Neuronal stem cell (in vitro differentiated cells): ENCODE data around the gene OTOF.
A peak's percentile ranks its signal among the peaks of the same experiment; 100 is the strongest.

Experiments used
- DNase-seq: peaks from one replicate; pipeline ENCODE4 v3.0.0-alpha.2; 2013; ENCODE audit warnings: low spot score
- H2AFZ ChIP-seq: one replicate; pipeline ENCODE4 v1.6.1; 2013; ENCODE audit warnings: mild to moderate bottlenecking, low read length, inconsistent platforms
- H2AK5ac ChIP-seq: 2 replicates; pipeline ENCODE4 v1.6.1; 2013; ENCODE audit warnings: low read depth, mild to moderate bottlenecking, inconsistent platforms, low read length, moderate library complexity, mixed read lengths
- H2BK120ac ChIP-seq: 2 replicates; pipeline ENCODE4 v1.6.1; 2013; ENCODE audit warnings: low read depth, mild to moderate bottlenecking, inconsistent platforms, low read length, moderate library complexity, mixed read lengths
- H2BK12ac ChIP-seq: one replicate; pipeline ENCODE4 v1.6.1; 2013; ENCODE audit warnings: low read length, inconsistent platforms
- H2BK15ac ChIP-seq: 2 replicates; pipeline ENCODE4 v1.6.1; 2013; ENCODE audit warnings: mild to moderate bottlenecking, low read length, inconsistent platforms, mixed read lengths
- H2BK5ac ChIP-seq: one replicate; pipeline ENCODE4 v1.6.1; 2013; ENCODE audit warnings: inconsistent platforms, mild to moderate bottlenecking, low read length, moderate library complexity
- H3K14ac ChIP-seq: one replicate; pipeline ENCODE4 v1.6.1; 2013; ENCODE audit warnings: low read length, inconsistent platforms
- H3K18ac ChIP-seq: 2 replicates; pipeline ENCODE4 v1.6.1; 2013; ENCODE audit warnings: low read length, inconsistent platforms
- H3K23ac ChIP-seq: 2 replicates; pipeline ENCODE4 v1.6.1; 2013; ENCODE audit warnings: low read depth, mild to moderate bottlenecking, mixed read lengths, low read length, inconsistent platforms; ENCODE audit not compliant: poor library complexity
- H3K27ac ChIP-seq: replicated peaks from 3 replicates; pipeline ENCODE4 v1.5.1; 2013; ENCODE audit warnings: low read length, inconsistent platforms
- H3K27me3 ChIP-seq, 3 experiments: 2 replicates each; pipeline ENCODE4 v1.6.1; 2013; ENCODE audit warnings: low read length in 3 of 3, mild to moderate bottlenecking in 2 of 3, inconsistent platforms in 1 of 3, low read depth in 1 of 3, mixed read lengths in 1 of 3, moderate library complexity in 1 of 3; ENCODE audit not compliant: control insufficient read depth in 3 of 3, insufficient read depth in 3 of 3
- H3K36me3 ChIP-seq, 2 donors: replicated peaks in 1 of 2; 2 replicates each; pipeline ENCODE4 v1.6.1; 2013; ENCODE audit warnings: low read length in 2 of 2; ENCODE audit not compliant: control insufficient read depth in 2 of 2, insufficient read depth in 2 of 2
- H3K4ac ChIP-seq: 2 replicates; pipeline ENCODE4 v1.6.1; 2013; ENCODE audit warnings: inconsistent platforms, mild to moderate bottlenecking, low read length, moderate library complexity
- H3K4me1 ChIP-seq, 2 donors: 1 replicate in 1 of 2; 2 replicates in 1 of 2; pipeline ENCODE4 v1.6.1; 2013; ENCODE audit warnings: low read length in 2 of 2, low read depth in 1 of 2; ENCODE audit not compliant: control insufficient read depth in 2 of 2, insufficient read depth in 1 of 2
- H3K4me2 ChIP-seq: one replicate; pipeline ENCODE4 v1.6.1; 2013; ENCODE audit warnings: mild to moderate bottlenecking, low read length, inconsistent platforms; ENCODE audit not compliant: insufficient read depth, poor library complexity, severe bottlenecking
- H3K4me3 ChIP-seq, 2 donors: 2 replicates each; pipeline ENCODE4 v1.5.1; 2013; ENCODE audit warnings: low read length in 2 of 2, mild to moderate bottlenecking in 2 of 2, inconsistent platforms in 1 of 2, moderate library complexity in 1 of 2
- H3K79me1 ChIP-seq: one replicate; pipeline ENCODE4 v1.6.1; 2013; ENCODE audit warnings: low read depth, mild to moderate bottlenecking, inconsistent platforms, low read length, moderate library complexity
- H3K9ac ChIP-seq: one replicate; pipeline ENCODE4 v1.6.1; 2013; ENCODE audit warnings: mild to moderate bottlenecking, low read depth, low read length, inconsistent platforms; ENCODE audit not compliant: poor library complexity
- H3K9me3 ChIP-seq, 2 donors: replicated peaks in 1 of 2; 2 replicates each; pipeline versions ENCODE3 to v1.6.1; 2013; ENCODE audit warnings: low read length in 2 of 2, mild to moderate bottlenecking in 2 of 2, inconsistent platforms in 1 of 2, low read depth in 1 of 2, mixed read lengths in 1 of 2, moderate library complexity in 1 of 2; ENCODE audit not compliant: control insufficient read depth in 2 of 2, insufficient read depth in 1 of 2
- H4K8ac ChIP-seq: one replicate; pipeline ENCODE4 v1.6.1; 2013; ENCODE audit warnings: low read depth, mild to moderate bottlenecking, inconsistent platforms, low read length, moderate library complexity
- H4K91ac ChIP-seq: one replicate; pipeline ENCODE4 v1.6.1; 2013; ENCODE audit warnings: low read length, low read depth, mild to moderate bottlenecking, inconsistent platforms; ENCODE audit not compliant: poor library complexity
- WGBS, 2 donors: extraction: QIAGEN DNeasy Blood & Tissue Kit; methylation state at CpG; one replicate each; pipeline ENCODE4 v1.1.7; 2013; ENCODE audit warnings: missing lambda C conversion rate in 2 of 2, mixed read lengths in 1 of 2; ENCODE audit not compliant: insufficient read length in 2 of 2, insufficient replicate concordance in 1 of 2; ENCODE audit errors: extremely low coverage in 2 of 2; 5-methylcytosine and 5-hydroxymethylcytosine counted together

The OTOF gene

GRCh38 chr2:26492749-26493515 is 15.0 kb upstream of the OTOF start:
- no CpG with 5 or more reads among the region's 7 CpGs for WGBS, 2 donors
- H3K4me3 ChIP-seq: no peak overlapping the region
- no peak overlapping the region for H2AFZ ChIP-seq
- H4K91ac ChIP-seq: no peak overlapping the region
- H2BK15ac ChIP-seq: peak overlapping the region; percentile 40
- peak overlapping the region; percentile 42 for H2BK5ac ChIP-seq
- H3K27me3 ChIP-seq: no peaks in the 10 kb centered on the region
- H2AK5ac ChIP-seq: peak overlapping the region; percentile 76
- no peak overlapping the region for H3K9ac ChIP-seq
- DNase-seq: no peak
- H3K9me3 ChIP-seq: peaks cover 0 to 5% of the 10 kb centered on the region in 2 donors
- peak overlapping the region; percentile 85 for H2BK12ac ChIP-seq
- no peaks in the 10 kb centered on the region for H3K79me1 ChIP-seq
- no peaks in the 10 kb centered on the region for H3K36me3 ChIP-seq
- no peak overlapping the region for H3K4ac ChIP-seq
- peak overlapping the region; percentile 90 for H2BK120ac ChIP-seq
- peak overlapping the region; percentile 61 for H3K18ac ChIP-seq
- peak overlapping the region; percentile 25 for H3K14ac ChIP-seq
- H3K27ac ChIP-seq: no peak overlapping the region
- H3K4me1 ChIP-seq: peaks cover 26 to 29% of the 10 kb centered on the region in 2 donors
- no peak overlapping the region for H4K8ac ChIP-seq
- H3K4me2 ChIP-seq: no peak overlapping the region
- no peak overlapping the region for H3K23ac ChIP-seq

- Histone ChIP-seq H3K27ac (peak overlapping the region; percentile 1), H3K4me2 (no peak overlapping the region), H3K23ac (no peak overlapping the region), H2BK15ac (no peak overlapping the region), H2AK5ac (no peak overlapping the region), H3K4me1 (peaks cover 21 to 29% of the 10 kb centered on the region in 2 donors), H2BK5ac (peak overlapping the region; percentile 69), H2BK120ac (no peak overlapping the region), H3K4ac (no peak overlapping the region), H3K9ac (no peak overlapping the region), H3K14ac (no peak overlapping the region), H2AFZ (no peak overlapping the region), H3K79me1 (no peaks in the 10 kb centered on the region), H3K36me3 (no peaks in the 10 kb centered on the region), H2BK12ac (peak overlapping the region; percentile 32), H3K4me3 (no peak overlapping the region), H3K27me3 (no peaks in the 10 kb centered on the region), H4K8ac (no peak overlapping the region), H4K91ac (no peak overlapping the region), H3K18ac (peak overlapping the region; percentile 78), H3K9me3 (peaks cover 0 to 5% of the 10 kb centered on the region in 2 donors)
- DNase-seq: no peak
- no CpG with 5 or more reads among the region's 8 CpGs for WGBS, 2 donors
These were observed 13.7 kb upstream of the OTOF start for GRCh38 chr2:26491563-26492167.

- no CpG with 5 or more reads among the region's 19 CpGs for WGBS, 2 donors
- peak overlapping the region; percentile 17 for H2BK5ac ChIP-seq
- H3K79me1 ChIP-seq: no peaks in the 10 kb centered on the region
- H3K4me1 ChIP-seq: peaks cover 15 to 20% of the 10 kb centered on the region in 2 donors
- H3K4me2 ChIP-seq: no peak overlapping the region
- H2BK12ac ChIP-seq: peak overlapping the region; percentile 87
- no peaks in the 10 kb centered on the region for H3K27me3 ChIP-seq
- no peak overlapping the region for H3K4me3 ChIP-seq
- no peak overlapping the region for H4K91ac ChIP-seq
- H3K14ac ChIP-seq: peak overlapping the region; percentile 91
- H3K27ac ChIP-seq: no peak overlapping the region
- H2AFZ ChIP-seq: peak overlapping the region; percentile 33
- no peaks in the 10 kb centered on the region for H3K9me3 ChIP-seq
- H3K4ac ChIP-seq: no peak overlapping the region
- no peak overlapping the region for H3K9ac ChIP-seq
- H3K18ac ChIP-seq: peak overlapping the region; percentile 58
- H4K8ac ChIP-seq: peak overlapping the region; percentile 54
- peak overlapping the region; percentile 99 for H2BK15ac ChIP-seq
- peak overlapping the region; percentile 49 for H2AK5ac ChIP-seq
- H3K23ac ChIP-seq: peak overlapping the region; percentile 52
- peak overlapping the region; percentile 56 for H2BK120ac ChIP-seq
- no peak for DNase-seq
- no peaks in the 10 kb centered on the region for H3K36me3 ChIP-seq
These were observed 11.4 kb upstream of the OTOF start for GRCh38 chr2:26489213-26489850.
